ENCODE data around the gene PDIA5.
"Not testable (repeated sequence)": the region's sequence is repeated elsewhere in the genome, so short reads cannot be mapped to it uniquely, and the experiment has no call there.

Gene PDIA5

DNA sequence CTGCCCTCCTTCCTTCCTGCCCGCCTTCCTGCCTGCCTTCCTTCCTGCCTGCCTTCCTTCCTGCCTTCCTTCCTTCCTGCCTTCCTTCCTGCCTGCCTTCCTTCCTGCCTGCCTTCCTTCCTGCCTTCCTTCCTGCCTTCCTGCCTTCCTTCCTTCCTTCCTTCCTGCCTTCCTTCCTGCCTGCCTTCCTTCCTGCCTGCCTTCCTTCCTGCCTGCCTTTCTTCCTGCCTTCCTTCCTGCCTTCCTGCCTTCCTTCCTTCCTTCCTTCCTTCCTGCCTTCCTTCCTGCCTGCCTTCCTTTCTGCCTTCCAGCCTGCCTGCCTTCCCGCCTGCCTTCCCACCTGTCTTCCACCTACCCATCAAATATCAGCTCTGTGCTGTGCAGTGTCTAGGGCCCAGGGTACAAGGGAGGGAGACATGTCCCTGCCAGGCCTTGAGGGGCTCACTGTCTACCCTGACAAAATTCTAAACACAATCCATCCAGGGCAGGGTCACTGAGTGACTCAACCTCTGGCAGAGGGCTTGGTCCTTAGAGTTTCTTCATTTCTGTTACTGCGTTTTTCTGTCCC is 85.1 kb downstream of the PDIA5 start:
- DNase-seq = not testable (repeated sequence)

DNA sequence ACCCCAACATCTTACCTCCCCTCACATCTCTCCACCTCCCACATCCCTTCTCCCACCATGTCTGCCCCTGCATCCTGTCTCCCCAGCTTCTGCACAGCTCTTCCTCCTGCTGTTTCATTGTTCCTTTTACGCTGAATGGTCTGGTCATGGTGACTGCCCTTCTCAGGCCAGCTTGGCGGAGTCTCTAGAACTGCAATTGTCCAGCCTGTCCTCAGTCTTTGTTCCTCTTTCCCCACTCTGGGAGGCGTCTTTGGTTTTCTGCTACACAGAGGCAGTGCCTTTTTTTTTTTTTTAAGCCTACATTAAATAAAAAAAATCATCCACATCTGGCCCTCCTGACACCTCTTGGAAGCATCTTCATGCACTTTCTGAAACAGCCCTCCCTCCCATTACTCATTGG is 85.9 kb downstream of the PDIA5 start:
- no peak for DNase-seq

DNA sequence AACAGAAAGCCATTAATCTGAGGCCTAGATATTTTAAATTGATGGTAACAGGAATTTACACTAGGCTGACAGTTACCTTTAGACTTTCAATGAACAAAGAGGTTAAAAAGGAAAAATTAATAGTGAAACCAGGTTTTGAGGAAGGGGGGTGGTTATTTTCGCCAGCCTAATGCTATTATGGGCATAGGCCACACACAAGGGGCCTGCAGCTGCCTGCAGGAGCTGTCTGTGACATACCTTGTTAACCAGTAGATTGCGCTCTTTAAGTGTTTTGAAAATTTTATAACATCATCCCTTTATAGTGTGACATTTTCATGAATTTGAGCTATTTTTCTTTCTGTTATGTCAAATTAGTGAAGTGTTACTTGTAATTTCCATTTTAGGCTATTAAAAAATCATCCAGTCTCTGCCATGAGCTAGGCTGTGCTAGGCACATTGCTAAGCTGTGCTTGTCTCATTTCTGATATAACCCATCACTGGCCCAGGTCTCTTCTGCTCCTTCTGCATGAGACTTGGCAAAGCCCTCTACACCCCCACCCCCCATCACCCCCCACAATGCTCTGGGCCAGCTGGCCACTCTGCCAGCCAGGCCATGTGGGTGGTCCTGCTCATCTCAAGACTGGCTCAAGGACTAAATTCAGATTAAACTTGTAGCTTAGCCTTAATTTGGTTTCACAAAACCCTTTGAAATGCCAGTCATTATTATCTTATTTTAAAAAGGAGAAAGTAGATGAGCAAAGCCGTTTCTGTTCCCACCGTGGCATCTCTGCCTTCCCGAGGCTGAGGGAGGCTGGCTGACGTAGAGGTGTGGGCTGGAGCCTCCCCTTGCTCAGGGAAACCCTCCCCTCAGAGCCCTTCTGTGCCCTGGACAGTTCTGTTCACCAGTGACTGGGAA is 86.5 kb downstream of the PDIA5 start:
- no peak for DNase-seq

DNA sequence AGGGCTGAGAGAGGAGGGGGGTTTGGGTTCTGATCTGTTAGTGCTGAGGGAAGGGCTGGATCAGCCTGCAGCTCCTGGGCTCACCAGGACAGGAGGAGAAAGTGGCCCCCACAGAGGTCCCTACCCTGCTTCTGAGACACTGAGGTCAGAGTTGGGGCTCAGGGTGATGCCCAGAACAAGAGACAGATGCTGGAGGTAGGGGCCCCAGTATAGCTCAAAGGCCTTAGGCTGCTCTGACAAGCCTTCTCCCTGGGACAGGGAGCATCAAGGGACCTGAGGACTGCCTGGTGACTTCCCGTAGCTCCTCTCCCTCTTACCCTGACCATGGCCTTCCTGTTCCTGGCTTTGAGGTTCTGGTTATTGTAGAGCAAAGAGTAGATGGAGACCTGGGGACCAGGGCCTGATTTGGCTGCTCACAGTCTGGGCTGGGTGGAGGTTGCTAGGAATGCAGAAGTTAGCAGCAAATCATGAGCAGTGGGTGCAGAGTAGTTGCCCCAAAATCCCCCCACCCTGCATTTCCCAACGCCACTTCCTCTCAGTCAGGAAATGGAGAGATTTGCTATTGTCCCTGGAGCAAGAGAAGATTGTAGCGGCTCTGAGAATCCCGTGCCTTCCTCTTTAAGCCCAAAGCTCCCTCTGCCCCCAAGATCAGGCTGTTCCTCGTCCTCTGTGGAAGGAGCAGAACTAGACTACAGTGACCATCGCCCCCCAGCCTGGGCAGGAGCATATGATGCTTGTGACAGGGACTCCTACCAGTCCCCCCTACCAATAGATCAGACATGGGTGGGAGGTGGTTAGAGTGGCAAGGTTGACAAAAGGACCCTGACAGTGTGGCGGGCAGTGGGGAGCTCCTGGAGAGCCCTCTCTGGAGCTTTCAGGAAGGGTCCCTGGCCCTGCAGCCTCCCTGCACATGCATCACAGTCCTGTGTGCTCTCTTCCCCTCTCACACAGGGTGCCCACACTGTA is 87.5 kb downstream of the PDIA5 start:
- no peak for DNase-seq

DNA sequence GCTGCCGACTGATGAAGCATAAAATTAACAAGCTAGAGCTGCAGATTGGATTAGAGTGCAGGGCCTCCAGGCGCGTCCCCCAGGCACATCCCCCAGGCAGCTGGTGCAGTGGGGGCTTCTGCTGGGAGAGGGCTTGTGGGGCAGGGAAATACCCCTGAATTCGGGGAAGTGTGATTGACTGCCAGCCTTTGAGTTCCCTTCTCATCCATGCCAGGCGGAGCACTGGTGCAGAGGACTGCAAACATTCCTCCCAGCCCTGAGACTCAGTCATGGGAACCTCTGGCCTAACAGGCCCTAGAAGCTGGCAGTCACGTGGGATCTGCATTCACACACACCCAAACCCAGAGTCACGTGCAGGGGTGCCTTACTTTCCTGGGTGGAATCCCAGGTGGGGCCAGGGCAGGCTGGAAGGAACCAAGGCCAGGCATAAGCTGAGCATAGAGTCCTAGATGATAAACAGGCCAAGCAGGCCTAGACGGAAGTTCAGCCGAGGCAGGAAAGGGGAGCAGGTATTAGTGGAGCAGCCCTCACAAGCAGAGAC is 88.7 kb downstream of the PDIA5 start:
- DNase-seq = no peak

DNA sequence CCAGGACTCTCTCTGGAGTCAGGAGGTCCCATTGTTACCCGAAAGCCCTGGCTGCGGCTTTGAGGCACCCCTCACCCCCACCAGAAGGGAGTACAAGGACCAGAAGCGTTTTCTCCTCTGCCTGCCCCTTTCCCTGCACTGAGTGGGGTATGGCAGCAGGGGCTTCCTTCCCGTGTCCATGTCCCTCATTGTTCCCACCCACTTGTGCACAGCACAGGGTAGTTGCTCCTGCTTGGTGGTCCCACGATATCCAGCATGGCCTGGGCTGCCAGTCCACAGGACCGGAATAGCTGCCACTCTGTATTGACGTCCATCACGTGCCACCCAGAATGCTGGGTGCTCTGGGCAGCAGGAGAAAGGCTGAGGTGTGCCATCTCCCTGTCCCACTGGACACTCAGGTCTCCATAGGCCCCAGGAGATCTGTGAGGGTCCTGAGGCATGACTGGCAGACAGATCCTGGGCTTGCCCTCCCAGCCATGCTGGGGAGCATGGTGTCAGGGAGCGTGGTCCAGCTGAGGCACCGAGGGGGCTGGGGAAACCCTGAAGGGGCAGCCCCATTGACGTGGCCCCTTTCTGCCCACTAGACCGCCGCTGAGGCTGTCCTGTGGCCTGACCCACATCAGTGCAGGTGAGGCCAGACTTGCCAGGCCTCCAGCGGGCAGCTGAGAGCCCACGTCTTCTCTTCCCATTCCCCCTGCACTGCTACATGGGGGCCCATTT is 89.6 kb downstream of the PDIA5 start:
- DNase-seq = no peak

DNA sequence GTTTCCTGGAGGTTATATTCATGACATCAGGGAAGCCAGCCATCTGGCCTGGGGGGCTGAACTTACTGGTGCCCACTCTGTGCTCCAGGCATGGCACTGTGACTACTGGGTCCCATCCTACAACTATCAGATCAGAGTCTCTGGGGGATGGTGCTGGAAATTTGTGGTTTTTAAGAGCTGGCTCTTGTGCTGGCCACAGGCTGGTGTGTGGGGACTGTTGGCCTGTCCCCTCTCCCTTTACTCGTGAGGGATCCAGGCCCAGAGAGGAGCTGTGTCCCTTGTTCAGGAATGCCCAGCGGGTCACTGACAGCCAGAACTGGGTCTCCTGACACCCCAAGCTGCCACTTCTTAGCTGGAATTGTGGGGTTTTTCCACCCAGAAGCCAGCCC is 90.4 kb downstream of the PDIA5 start:
- no peak for DNase-seq

DNA sequence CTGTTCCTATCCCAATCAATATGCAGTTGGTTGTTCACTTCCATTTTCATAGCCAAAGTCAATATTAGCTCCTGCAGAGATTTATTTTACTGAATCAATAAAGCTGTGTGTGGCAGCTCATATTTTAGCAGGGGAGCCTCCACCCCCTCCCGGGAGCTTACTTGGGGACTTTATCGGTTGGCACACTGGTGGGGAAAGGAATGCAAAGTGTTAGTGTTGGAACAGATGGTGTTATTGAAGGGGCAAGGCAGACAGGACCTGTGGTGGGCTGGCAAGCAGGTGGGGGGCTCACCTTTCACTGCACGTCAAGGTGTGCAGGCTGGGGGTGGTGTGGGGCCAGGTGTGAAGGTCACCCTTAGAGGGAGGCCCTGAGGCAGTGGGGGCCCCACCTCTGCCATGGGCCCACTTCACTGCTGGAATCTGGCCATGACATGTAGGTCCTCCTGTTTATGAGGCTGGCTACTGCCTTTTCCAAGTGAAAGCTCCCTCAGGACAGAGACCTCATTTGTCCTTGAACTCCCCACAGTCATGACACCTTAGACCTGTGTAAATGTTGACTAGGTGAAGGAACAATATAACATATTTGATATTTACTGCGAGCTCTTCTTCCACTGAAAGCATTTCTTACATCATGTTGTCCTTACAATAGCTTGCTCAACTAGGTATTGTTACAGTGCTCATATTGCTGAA is 90.9 kb downstream of the PDIA5 start:
- DNase-seq = no peak

DNA sequence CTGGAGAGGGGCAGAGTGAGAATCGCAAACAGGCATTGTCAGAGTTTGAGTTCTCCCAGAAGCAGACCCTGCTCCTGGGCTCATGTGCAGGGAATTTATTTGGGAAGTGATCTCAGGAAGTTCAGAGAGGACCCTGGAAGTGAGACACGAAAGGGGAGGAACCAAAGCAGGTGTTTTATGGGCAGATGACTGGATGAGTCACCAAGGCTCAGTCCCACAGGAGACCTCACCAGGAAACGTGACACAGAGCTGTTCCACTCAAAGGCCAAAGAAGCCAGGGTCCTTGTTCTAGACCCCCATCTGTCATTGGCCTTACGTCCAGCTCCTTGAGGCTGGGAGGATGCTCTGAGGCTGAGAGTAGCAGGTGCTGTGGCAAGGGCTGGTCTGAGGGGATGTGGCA is 91.5 kb downstream of the PDIA5 start:
- no peak for DNase-seq

DNA sequence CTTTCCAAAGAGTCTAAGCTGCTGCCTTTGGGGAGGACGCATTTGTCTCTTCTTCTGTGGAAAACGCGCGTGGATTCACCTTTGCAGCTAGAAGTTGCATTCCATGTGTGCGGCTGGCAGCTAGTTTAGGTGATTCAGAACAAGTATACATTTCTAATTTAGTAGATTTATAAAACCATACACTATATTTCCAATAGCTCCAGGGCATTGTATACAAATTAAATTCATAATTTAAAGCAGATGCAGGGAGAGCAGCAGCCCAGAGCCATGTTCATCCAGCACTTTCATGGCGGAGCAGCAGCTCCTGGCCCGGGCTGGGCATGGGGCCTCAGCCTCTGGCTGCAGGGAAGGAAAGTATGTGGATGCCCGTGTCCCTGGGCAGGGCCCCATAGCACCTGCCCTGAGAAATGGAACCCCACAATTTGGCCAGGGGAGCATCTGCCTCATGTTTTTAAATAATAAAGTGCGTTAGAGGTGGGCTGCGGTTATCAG is 92.1 kb downstream of the PDIA5 start:
- no peak for DNase-seq

DNA sequence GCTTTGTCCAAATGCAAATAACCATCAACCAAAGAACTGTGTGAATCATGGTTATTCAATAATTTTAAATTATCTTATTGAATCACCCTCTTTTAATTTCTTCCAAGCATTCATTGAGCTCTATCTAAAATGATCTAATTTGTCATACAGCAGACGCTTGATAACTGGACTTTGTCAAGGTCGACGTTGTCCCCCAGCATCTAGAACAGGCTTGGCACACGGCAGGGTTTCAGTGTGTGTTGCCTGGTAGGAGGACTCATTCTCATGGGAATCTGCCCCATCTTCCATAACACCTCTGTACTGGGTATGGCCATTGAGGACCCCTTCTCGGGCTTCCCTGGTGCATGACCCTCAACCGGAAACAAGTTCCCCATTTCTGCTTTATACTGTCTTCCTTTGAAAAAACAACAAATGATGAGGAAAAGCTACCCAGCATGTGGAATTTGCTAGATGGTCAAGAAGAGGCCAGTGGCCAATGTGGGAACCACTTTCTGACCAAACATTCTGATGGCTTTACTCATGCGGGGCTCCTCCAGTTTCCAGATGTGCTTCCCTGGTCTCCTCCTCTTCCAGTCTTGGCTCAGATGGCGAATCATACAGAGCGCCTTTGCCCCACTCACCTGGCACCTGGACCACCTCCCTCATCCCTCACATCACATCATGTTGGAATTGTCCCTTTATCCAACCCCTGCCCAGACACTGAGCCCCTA is 93.3 kb downstream of the PDIA5 start:
- DNase-seq = no peak

DNA sequence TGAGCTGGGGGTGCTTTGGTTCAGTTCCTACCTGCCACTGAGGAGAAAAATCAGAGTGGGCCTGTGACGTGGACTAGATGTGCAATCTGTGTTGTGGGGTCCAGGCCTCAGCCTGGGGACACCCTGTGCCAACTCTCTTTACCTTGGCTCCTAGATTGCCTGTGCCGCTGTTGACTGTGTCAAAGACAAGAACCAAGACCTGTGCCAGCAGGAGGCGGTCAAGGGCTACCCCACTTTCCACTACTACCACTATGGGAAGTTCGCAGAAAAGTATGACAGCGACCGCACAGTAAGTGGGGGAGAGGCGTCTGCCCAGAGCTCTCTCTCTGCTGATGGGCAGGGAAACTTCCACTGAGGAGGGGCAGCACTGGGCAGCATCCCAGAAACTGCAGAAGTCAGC is 94.3 kb downstream of the PDIA5 start:
- no peak for DNase-seq

DNA sequence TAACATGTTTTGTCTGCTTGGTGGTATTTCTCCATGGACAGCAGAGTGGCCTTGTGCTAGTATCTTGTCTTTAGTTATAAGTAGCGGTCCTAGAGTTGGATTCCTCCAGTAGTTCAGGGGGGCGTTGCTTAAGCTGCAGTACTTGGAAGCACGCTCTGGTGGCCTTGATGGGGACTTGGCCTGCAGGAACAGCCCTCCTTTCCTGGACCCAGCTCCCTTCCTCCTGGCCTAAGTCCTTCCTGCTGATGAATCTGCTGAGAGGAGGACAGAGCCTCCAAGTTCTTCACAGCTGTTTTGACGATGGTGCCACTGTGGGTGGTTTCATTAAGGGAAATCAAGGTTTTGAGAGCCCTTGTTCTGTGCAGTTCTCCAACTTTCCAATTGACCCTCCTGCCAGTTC is 96.3 kb downstream of the PDIA5 start:
- DNase-seq = no peak

DNA sequence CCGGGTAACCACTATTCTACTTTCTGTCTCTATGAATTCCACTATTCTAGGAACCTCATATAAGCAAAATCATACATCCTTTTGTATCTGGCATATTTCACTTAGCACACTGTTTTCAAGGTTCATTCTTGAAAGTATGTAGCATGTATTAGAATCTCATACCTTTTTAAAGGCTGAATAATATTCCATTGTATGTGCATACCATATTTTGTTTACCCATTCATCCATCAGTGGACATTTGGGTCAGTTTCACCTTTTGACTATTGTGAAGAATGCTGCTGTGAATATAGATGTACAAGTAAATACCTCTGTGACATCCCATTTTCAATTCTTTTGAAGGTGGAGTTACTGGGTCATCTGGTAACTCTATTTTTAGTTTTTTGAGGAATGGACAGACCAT is 98.3 kb downstream of the PDIA5 start:
- no peak for DNase-seq

DNA sequence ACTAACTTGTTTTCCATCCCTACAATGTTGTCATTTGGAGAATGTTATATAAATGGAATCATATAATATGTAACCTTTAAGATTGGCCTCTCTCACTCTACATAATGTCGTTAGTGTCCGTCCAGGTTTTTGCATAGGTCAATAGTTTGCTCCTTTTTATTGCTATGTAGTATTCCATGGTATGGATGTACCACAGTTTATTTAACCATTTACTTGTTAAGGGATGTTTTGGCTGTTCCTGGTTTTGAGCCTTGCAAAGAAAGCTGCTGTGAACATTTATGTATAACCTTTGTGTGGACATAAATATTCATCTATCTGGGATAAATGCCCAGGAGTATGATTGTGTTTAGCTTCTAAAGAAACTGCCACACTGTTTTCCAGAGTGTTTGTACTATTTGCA is 100.9 kb downstream of the PDIA5 start:
- no peak for DNase-seq

DNA sequence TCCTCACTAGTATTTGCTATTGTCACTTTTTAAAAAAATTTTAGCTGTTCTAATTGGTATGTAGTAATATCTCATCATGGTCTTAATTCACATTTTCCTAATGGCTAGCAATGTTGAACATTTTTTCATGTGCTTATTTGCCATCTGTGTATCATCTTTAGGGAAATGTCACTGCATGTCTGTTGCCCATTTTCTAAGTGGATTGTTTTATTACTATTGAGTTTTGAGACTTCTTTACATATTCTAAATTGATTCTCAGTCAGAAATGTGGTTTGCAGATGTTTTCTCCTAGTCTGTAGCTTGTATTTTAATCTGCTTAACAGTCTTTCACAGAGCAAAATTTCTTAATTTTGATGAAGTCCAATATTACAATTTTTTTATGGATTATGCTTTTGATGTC is 101.3 kb downstream of the PDIA5 start:
- DNase-seq = no peak

DNA sequence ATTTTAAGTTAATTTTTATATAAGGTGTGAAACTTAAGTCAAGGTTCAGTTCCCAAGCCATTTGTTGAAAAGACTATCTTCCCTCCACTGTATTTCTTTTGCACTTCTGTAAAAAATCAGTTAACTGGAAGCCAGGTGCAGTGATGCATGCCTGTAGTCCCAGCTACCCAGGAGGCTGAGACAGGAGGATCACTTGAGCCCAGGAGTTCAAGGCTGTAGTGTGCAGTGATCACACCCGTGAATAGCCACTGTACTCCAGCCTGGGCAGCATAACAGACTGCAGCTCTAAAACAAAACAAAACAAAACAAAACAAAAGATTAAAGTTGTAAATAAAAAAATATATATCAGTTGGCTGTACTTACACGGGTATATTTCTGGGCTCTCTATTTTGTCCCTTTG is 101.8 kb downstream of the PDIA5 start:
- no peak for DNase-seq

DNA sequence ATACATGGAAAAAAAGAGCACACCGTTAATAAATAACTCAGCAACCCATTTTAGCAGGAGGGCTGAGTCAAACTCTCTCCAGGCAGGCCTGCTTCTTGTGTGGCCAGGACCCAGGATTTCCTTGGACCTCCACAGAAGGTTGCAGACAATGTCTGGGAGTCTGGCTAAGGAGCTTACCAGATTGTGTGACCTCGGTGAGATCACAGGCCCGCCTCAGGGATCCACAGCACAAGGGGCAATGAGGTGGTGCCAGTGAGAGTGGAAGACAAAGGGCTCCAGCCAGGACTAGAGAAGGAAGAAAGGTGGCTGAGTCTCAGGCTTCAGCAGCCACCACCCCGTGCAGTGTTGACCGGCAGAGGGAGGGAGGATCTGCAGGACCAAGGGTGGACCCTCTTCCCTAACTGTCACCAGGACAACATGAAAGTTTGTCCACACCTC is 102.7 kb downstream of the PDIA5 start:
- no peak for DNase-seq

DNA sequence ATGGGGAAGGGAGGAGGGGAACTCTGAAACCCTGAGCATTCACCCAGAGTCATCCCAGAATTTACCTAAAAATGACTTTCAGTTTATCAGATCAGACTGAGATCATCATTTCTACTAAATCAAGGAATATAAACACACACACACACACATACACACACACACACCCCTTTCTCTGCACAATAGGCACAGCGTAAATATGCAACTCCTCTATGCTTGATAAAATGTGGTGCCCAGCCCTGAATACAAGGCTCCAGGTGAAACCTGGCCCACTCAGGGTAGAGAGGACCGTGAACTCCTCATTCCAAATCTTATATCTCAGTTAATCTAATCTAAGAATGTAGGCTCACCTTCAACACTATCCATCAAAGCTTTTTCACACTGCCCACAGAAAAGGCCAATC is 103.1 kb downstream of the PDIA5 start:
- no peak for DNase-seq

DNA sequence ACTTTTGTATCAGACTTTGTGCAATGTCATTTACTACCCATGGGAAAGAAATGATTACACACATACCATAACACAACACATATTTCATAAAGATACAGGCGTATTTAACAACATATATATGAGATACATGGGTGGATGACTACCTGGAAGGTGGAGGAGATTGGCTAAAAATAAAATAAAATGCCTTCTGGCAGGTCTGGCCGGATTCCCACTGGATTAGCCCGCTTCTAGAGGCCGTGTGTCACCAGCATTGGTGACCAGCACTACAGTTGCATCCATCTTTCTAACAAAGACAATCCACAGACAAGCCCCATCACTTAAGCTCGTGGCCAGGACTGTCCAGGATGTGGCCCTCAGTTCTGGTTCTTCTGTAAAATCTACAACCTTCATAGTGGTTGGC is 114.0 kb downstream of the PDIA5 start:
- no peak for DNase-seq

DNA sequence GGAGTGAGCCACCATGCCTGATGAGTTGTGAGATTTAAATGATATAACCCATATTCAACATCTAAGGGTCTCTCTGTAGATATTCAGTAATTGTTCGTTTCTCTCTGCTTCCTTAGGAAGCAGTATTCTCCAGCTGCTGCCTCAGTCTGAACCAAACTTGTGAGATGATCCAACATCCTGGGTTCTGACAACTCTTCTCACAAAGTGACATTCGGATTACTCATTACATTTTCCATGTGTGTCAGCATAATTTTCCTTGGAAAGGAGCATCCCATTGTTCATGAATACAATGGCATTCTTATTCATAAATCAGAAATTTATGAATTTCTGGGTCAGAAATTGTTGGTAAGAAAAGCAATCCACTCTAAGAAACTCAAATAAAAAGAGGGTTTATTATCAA is 119.9 kb downstream of the PDIA5 start:
- no peak for DNase-seq

All from NCI-H774 (cell line).